GM18511 (cell line): ENCODE results near the gene PLA2G4B.

ENCODE experiments used
- ATAC-seq: cut with Tn5 transposase; IDR thresholded peaks from one replicate; pipeline ENCODE4 v1.9.1; 2021; ENCODE audit warnings: mild to moderate bottlenecking, moderate library complexity; ENCODE audit not compliant: unreplicated experiment

The PLA2G4B gene

GRCh38 chr15:41838400-41838897 lies at the start of gene PLA2G4B:
PLA2G4B (plus strand) TSS chr15:41838847; CDS start chr15:41838914, 67 bp downstream.
- no peak for ATAC-seq

GRCh38 chr15:41789236-41789635 lies 49.4 kb upstream of the PLA2G4B start:
- no peak for ATAC-seq

GRCh38 chr15:41789662-41790061 lies 49.0 kb upstream of the PLA2G4B start:
- ATAC-seq = no peak

GRCh38 chr15:41790169-41790568 lies 48.5 kb upstream of the PLA2G4B start:
- no peak for ATAC-seq

GRCh38 chr15:41790756-41791546 lies 47.7 kb upstream of the PLA2G4B start:
- no peak for ATAC-seq

- ATAC-seq = no peak
Observed at GRCh38 chr15:41791547-41791937, 47.1 kb upstream of the PLA2G4B start.

GRCh38 chr15:41792000-41792637 lies 46.5 kb upstream of the PLA2G4B start:
- no peak for ATAC-seq

- no peak for ATAC-seq
Observed at GRCh38 chr15:41794081-41794480, 44.6 kb upstream of the PLA2G4B start.

GRCh38 chr15:41795996-41796856 lies 42.4 kb upstream of the PLA2G4B start:
- no peak for ATAC-seq

GRCh38 chr15:41797201-41797944 lies 41.3 kb upstream of the PLA2G4B start:
- no peak for ATAC-seq

GRCh38 chr15:41798607-41799487 lies 39.8 kb upstream of the PLA2G4B start:
- ATAC-seq = no peak

- no peak for ATAC-seq
Observed at GRCh38 chr15:41799488-41799805, 39.2 kb upstream of the PLA2G4B start.

- no peak for ATAC-seq
Observed at GRCh38 chr15:41801185-41801584, 37.5 kb upstream of the PLA2G4B start.

GRCh38 chr15:41801850-41802455 lies 36.7 kb upstream of the PLA2G4B start:
- ATAC-seq = no peak

GRCh38 chr15:41804361-41804760 lies 34.3 kb upstream of the PLA2G4B start:
- ATAC-seq = no peak

GRCh38 chr15:41804916-41805666 lies 33.6 kb upstream of the PLA2G4B start:
- ATAC-seq = no peak

GRCh38 chr15:41805711-41806110 lies 32.9 kb upstream of the PLA2G4B start:
- no peak for ATAC-seq

GRCh38 chr15:41806291-41807181 lies 32.1 kb upstream of the PLA2G4B start:
- ATAC-seq = no peak
